ENCODE measurements around the gene HBA2. TPM values are rescaled to one million over a fixed set of nuclear protein-coding genes. Genes with fewer than 3 reads are reported as not detected.

Gene HBA2
- total and polyA plus RNA-seq, 8 donors, result 1.1 to 39.5 (median 4.3) TPM

DNA sequence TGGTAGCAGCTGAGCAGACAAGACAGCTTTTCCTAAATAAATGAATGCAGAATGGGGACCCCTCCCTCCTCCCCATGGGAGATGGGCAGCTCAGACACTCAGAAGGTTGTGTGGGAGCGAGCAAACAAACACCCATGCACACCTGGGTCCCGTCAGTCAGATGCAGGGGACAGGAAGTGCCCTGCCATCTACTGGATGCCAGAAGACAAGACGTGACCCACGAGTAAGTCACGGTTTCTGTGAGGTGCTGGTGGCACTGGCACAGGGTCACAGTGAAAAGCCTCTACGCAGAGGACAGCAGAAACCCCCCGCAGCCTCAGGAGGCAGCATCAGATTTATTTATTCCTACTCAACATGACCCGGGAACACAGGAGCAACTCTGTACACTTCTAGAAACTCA is 16.0 kb downstream of the HBA2 start:
- WGBS, 2 donors, result 76 to 82% methylated on average over 8 of the region's 8 CpGs
- no peaks in the 10 kb centered on the region for H3K27me3 ChIP-seq
- intact Hi-C loops (cut with DNase I), result no loop called here
- DNase-seq (no peak), FAIRE-seq (no peak), ATAC-seq (no peak)
- no peak overlapping the region for H3K4me3 ChIP-seq
- H3K36me3 ChIP-seq, result peaks cover 9 to 51% (median 23%) of the 10 kb centered on the region in 3 donors
- no peaks in the 10 kb centered on the region for H3K9me3 ChIP-seq
- no peaks in the 10 kb centered on the region for H3K4me1 ChIP-seq
- H3K27ac ChIP-seq, result no peak overlapping the region
- TF ChIP-seq, protein P1, sequence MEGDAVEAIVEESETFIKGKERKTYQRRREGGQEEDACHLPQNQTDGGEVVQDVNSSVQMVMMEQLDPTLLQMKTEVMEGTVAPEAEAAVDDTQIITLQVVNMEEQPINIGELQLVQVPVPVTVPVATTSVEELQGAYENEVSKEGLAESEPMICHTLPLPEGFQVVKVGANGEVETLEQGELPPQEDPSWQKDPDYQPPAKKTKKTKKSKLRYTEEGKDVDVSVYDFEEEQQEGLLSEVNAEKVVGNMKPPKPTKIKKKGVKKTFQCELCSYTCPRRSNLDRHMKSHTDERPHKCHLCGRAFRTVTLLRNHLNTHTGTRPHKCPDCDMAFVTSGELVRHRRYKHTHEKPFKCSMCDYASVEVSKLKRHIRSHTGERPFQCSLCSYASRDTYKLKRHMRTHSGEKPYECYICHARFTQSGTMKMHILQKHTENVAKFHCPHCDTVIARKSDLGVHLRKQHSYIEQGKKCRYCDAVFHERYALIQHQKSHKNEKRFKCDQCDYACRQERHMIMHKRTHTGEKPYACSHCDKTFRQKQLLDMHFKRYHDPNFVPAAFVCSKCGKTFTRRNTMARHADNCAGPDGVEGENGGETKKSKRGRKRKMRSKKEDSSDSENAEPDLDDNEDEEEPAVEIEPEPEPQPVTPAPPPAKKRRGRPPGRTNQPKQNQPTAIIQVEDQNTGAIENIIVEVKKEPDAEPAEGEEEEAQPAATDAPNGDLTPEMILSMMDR (IDR thresholded peaks at IDR 0.05), result no peak

DNA sequence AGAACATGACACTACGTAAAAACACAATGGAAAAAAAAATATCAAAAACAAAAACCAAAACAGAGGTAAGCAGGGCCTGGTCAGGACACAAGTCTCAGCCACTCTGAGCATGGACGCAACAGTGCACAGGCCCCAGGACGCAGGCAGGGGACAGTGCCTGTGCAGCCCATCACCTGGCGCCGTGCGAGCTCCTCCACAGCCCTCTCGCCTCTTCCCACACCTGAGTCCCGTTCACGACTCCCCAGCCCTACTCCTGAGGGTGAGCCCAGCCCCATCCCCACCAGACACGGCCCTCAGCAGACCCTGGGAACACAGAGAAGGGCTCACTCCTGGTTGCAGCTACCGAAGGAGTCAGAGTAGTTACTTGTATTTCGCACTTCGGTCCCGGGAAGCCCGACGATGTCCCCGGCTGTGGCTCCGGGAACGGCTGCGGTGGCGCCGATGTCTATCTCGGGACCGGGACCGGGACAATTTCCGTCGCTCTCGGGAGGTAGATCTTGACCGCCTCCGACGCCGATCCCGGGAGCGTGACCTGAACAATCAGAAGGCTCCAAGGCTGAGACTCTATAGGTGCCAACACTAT is 17.0 kb downstream of the HBA2 start:
- Histone ChIP-seq H3K9me3 (no peaks in the 10 kb centered on the region), H3K27ac (no peak overlapping the region), H3K27me3 (no peaks in the 10 kb centered on the region), H3K4me3 (no peak overlapping the region), H3K4me1 (no peaks in the 10 kb centered on the region), H3K36me3 (peaks cover 10 to 61% (median 23%) of the 10 kb centered on the region in 3 donors)
- TF ChIP-seq, protein P1 (IDR thresholded peaks at IDR 0.05), result no peak
- no peak for ATAC-seq
- intact Hi-C loops (cut with DNase I), result no loop called here
- WGBS, 2 donors, result 92 to 95% methylated on average over 34 of the region's 34 CpGs
- DNase-seq, result peak in 1 of 6 donors; percentile 21
- no peak for FAIRE-seq

DNA sequence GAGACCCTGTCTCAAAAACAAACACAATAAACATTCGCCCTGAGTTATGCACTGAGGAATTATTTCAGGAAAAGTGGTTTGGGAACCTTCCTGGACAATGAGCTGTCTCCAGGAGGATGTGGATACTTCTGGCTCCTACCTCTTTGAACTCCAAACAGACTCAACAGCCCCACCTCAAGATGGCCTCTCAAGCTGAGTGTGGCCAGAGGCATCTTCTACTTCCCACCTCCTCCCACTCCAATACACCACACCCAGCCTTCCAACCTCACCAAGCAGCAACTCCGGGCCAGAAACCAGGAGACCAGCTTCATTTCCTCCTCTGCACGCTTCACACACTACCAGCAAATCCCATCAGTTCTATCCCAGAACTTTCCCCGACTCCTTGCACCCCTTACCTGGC is 19.2 kb downstream of the HBA2 start:
- DNase-seq (no peak), FAIRE-seq (no peak), ATAC-seq (no peak)
- Histone ChIP-seq H3K4me3 (no peak overlapping the region), H3K27ac (no peak overlapping the region), H3K36me3 (peaks cover 10 to 80% (median 26%) of the 10 kb centered on the region in 3 donors), H3K27me3 (no peaks in the 10 kb centered on the region), H3K4me1 (no peaks in the 10 kb centered on the region), H3K9me3 (no peaks in the 10 kb centered on the region)
- intact Hi-C loops (cut with DNase I), result no loop called here
- TF ChIP-seq, protein P1 (IDR thresholded peaks at IDR 0.05), result no peak
- 91 to 95% methylated on average over 4 of the region's 4 CpGs for WGBS, 2 donors

DNA sequence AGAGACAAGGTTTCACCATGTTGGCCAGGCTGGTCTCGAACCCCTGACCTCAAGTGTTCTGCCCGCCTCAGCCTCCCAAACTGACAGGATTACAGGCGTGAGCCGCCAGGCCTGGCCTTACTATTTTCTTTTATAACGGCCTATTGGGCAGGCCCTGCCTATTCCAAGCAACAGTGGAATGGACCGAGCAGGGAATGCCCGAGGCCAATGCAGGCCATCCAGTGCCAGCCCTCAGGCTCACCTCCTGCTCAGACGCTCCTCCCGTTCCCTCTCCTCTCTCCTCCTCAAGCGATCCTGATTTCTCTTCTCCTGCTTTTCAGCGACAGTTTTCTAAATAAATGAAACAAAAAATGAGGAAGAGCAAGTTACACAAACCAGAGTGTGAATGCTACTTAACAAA is 20.0 kb downstream of the HBA2 start:
- Histone ChIP-seq H3K27me3 (no peaks in the 10 kb centered on the region), H3K4me3 (no peak overlapping the region), H3K9me3 (no peaks in the 10 kb centered on the region), H3K4me1 (no peaks in the 10 kb centered on the region), H3K36me3 (peaks cover 6 to 83% (median 32%) of the 10 kb centered on the region in 3 donors), H3K27ac (no peak overlapping the region)
- TF ChIP-seq, protein P1 (IDR thresholded peaks at IDR 0.05), result no peak
- intact Hi-C loops (cut with DNase I), result no loop called here
- DNase-seq (peak in 1 of 6 donors; percentile 20), ATAC-seq (no peak), FAIRE-seq (no peak)
- WGBS, 2 donors, result 93 to 94% methylated on average over 11 of the region's 11 CpGs

DNA sequence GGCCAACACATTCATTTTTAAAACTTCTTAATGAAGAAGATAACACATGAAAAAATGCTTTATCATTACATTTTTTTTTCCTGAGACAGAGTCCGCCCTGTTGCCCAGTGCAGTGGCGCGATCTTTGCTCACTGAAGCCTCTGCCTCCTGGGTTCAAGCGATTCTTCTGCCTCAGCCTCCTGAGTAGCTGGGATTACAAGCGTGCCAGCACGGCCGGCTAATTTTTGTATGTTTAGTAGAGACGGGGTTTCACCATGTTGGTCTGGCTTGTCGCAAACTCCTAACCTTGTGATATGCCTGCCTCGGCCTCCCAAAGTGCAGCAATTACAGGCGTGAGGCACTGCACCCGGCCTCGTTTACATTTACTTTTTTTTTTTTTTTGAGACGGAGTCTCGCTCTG is 20.8 kb downstream of the HBA2 start:
- no peaks in the 10 kb centered on the region for H3K27me3 ChIP-seq
- no peaks in the 10 kb centered on the region for H3K9me3 ChIP-seq
- no peak overlapping the region for H3K4me3 ChIP-seq
- intact Hi-C loops (cut with DNase I), result no loop called here
- WGBS, 2 donors, result 88 to 96% methylated on average over 14 to 15 of the region's 15 CpGs
- ATAC-seq, result no peak
- H3K4me1 ChIP-seq, result no peaks in the 10 kb centered on the region
- TF ChIP-seq, protein P1 (IDR thresholded peaks at IDR 0.05), result no peak
- FAIRE-seq, result no peak
- no peak overlapping the region for H3K27ac ChIP-seq
- DNase-seq, result peak in 1 of 6 donors; percentile 16
- peaks cover 6 to 88% (median 37%) of the 10 kb centered on the region in 3 donors for H3K36me3 ChIP-seq

Data from pancreas (tissue), 10 donors.